ENCODE data around the gene ARG1.

The ARG1 gene

DNA sequence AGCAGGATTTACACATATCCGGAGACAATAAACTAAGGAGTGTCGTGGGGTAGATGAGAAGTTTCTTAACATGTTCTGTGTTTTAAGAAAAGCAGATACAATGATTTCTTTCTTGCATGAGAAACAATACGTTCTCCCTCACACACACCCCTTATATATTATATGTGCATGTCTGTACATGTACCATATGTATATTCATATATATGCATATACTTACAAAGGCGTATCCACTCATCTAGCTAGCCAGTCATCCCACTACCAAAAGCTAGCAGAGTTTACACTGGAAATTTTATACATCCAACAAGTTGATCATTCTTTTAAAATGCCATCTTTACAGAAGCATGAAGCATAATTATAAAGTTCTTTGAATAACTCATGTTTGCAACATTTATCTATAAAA lies 14.9 kb downstream of the ARG1 start:
- DNase-seq: no peak

DNA sequence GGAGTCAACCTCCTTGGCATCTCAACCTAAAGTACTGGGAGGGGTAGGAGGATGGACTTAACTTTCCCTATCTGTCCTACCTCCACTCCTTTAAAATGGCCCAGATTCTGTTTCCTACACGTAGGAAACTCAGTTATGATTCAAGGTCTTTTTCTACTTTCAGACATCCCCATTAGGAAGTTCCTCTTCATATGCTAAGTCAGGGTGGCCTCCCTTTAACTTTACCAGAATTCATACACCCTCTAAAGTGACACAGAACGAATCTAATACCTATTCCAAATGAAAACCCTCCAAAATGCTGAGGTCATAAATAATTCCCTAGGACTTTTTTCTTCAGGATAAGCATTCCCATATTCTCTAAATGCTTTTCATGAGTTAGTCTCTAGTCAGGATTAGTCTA lies 15.6 kb downstream of the ARG1 start:
- no peak for DNase-seq

DNA sequence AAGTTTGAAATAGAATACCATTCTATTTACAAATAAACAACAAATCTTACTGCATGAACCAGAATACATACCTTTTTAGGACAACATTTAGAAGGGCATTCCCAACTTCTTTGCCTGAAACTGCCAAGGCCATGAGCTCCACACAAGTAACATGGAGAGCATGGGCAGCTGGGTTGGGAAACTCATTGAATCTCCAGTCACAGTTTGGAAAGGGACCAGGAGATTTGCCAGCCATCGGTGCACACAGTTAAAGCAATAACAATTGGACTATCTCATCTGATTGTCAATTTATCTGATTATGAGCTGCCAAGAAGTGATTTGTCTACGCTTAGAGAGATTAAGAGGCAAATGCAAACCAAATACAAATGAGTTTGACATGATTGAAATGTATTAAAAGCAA lies 19.9 kb downstream of the ARG1 start:
- no peak for DNase-seq

DNA sequence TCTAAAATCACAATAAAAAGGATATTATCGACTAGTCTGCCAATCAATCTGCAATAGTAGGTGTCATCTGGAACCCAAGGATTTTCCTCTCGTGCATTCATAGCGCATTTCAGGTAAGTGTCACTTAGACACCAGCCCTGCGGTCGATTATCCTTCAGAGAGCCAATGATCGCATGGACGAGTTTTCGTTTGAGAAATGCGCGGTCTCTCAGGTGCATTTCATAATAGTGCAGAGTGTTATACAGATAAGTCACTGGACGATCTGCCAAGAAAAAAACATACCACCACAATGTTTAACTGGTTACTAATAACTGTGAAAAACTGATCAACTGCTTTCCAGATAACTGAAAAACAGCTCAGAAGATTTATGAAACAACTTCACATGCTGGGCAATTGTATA lies 21.0 kb downstream of the ARG1 start:
- DNase-seq: no peak

DNA sequence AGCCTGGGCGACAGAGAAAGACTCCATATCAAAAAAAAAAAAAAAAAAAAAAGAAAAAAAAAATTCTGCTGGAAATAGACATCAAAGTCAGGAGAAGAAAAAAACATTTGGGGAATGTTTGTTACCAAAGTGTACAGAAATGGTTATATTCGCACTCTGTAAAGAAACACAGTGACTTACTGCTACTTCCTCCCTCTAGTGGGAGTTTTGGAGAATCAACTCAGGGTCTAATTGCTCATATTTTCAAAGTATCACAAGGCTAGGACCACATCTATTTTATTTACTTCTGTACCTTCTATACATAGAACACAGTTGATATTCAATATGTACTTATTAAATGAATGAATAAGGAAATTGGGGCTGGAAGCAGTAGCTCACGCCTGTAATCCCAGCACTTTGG lies 24.4 kb downstream of the ARG1 start:
- no peak for DNase-seq

DNA sequence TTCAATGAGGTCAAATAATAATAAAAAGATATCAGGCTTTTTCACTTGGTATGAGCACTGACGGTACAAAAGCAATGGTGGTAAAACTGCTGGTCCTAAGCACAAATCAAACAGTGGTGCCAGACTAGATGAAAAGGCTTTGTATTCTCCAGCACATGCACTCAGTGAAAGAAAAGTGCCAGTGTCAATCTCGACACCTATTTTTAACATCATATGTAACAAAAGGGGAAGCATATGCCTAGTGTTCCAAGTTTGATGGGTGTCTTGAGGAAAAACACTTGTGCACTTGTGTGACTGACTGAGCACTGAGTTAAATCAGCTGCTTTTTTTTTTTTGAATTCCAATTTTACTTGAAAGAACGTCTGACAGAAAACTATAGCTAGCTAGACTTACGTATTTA lies 27.7 kb downstream of the ARG1 start:
- no peak for DNase-seq

DNA sequence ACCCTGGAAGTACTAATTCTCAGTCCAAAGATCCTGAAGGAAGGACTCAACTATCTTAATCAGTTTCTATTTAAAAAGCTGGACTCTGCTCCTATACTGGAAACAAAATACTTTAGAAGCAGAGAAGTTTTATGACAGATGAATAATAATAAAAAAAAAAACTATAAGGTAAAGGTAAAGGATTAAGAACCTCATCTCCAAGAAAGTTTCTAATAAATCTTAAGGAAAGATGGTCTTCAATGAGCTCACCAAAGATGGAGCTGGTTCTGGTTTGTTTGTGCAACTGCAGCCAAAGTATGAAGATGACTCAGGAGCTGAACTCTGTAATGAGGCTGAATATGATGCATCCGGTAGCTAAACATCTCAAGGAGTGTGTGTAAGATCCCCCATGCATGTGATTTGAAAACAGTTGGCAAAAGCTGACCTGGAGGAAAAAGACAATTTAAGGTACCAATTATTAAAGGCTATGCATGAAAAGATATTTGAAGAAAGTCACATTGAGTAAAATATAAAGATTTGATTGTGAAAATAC lies 29.8 kb downstream of the ARG1 start:
- no peak for DNase-seq

DNA sequence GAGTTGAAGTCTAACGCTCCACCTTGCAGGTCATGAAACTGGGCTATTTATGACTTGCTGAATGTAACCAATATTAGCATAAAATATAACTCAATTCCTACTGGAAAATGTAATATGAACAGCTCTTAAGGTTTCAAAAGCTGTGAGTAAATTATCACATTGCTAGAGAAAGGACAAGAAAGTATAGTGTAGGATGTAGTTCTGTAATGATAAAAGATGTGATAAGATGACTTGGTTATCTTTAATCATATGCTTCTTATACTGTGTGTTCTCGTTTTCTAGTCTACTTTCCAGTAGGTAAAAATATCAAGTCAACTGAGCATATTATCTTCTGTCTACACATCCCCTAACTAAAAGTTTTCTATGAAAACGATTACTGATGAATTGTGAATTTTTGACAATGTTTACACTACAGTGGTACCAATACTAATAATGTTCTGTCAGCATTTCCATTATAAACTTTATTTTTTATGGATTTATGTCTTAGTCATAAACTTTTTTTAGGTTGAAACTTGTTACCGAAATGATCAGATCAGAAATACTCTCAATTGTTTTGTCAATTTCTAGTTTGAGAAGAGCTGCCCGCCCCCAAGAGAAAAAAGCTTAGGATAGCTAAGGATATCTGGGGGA lies 40.4 kb downstream of the ARG1 start:
- no peak for DNase-seq

DNA sequence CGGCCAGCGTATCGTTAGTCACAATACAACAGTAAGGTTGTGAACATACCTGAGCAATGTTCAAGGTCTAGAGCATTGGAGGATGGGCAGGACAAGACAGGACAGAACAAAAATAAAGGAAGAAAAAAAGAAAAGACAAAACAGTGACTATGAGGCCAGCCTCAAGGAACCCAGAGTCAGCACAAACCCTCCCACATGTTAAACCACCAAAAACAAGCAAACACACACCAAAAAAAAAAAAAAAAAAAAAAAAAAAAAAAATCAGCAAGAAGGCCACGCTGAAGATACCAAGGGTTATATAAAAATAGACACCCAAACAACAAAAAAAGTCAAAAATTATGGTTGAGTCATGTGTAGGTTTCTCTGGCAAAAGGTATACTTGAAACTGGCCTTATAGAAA lies 42.2 kb downstream of the ARG1 start:
- no peak for DNase-seq

DNA sequence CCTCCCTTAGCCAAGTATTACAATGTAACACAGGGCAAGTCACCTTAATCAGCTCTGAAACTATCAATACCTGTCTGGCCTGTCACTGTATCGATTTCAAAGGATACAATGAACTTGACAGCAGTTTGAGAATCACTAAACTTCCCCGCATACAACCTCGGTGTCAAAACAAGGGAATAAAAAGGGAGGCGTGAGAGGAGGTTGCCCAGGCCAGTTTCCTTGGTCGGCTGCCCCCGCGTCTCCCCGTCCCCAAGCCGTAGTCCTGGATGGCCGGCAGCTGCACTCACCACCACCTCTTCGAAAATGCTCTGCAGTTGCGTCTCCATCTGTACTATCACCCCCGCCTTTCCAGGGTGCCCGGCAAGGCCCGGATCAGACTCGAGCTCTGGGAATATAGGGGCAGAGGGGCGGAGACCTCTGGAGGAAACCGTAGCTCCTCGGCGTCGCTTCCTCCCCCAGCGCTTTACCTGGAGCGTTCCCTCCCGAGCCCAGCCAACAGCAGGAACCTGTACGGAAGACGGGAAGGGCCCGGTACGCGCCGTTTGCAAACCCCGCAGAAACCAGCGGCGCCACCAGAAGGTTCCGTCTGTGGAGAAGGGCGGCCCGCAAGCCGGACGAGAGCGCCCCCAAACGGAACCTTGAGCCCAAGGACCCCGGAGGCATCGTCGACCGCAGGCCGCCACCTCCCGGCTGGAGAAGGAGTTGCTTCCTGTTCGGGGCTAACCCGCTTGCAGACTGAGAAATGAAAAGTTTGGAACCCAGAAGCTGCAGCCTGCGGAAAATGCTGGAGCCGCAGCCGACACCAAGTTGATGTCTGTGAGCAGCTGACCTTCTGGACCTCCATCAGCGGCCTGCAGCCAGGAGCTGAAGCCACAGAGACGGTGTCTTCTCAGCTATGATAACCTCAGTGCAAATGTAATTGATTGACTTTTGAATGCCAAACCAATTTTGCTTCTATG lies 55.0 kb downstream of the ARG1 start, which contains the start of gene MED23:
Gene MED23 (minus strand): TSS at position 519 of the 959 bp plus-strand sequence. CDS start 193 bp downstream, at position 326.
- peak; percentile 83 for DNase-seq

DNA sequence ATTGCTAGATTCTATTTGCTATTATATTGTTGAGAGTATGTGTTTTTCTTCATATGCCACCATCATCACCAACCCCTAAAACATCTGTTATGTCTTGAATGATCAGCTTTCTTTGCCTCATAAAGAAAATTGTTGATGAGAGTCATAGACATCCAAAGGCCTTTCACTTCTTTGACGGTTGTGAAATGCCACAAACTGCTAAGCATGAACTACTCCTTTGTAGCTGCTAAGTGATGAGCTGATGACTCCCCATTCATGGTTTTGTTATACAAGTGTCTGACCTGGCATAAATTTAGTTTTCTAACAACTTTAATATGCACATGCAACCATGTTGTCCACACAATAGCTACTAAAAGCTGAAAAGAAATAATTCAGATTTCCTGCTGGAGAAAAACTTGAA lies 55.7 kb downstream of the ARG1 start:
- DNase-seq: no peak

DNA sequence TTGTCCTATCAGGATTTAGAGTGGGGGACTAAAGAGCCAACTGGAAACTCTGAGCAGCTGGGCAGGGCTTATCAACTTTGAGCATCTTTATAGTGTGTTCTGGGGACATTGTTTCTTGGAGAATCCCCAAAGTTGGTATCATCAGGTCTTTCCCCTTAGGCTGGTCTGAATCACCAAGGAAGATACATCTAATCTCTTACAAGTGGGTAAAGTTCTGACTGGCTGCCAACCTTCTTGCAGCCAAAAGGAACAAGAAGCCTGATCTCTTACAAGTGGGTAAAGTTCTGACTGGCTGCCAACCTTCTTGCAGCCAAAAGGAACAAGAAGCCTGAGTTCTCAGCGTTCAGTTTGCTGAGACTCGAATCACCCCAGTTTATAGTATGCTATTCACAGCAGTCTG lies 56.6 kb downstream of the ARG1 start:
- DNase-seq: no peak

DNA sequence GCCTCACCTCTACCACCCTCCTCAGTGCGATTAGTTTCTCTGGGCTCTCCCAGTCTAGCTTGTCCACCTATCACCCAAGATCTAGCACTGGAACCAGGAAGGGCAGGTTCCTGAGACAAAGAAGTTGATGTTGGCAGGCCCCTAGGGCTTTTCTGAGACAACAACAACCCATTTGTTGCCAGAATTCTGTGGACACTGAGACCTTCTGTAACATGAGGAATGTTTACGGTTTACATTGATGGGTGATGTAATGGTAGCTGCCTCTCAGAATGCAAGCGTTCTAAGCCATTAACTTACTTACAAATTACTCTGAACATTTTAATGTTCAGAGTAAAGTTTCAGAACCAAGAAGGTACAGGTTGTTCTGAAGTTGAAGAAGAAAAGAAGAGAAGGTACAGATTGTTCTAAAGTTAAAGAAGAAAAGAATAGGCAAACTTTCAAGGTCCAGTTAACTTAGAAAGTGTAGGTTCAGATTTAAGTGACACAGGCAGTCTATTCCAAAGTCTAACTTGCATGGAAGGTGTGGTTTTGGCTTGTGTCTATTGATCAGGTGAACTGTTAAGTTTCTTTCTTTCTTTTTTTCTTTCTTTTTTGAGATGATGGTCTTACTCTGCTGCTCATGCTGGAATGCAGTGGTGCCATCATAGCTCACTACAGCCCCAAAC lies 58.7 kb downstream of the ARG1 start:
- no peak for DNase-seq

All from NCI-H2227 treated with DMSO at 0.1 percent for 48 hours (cell line).